ENCODE data around the gene ATXN7L2. TPM values are rescaled to one million over a fixed set of nuclear protein-coding genes. Genes with fewer than 3 reads are reported as not detected.

Gene ATXN7L2
- total and polyA plus RNA-seq, 10 of the 15 experiments (the other 5 are each of a cell fraction or from before 2014, with no cell fraction given), result 0.27 to 7.4 (median 4.9) TPM

GRCh38 chr1:109527098-109527811, 43.5 kb downstream of the ATXN7L2 start:
- ChIA-PET RAD21 (ENCODE audit: unreplicated experiment) (interaction anchor here (1.0 to 10.3 kb wide), 4 partner anchors 21 to 44 kb away, joined by 4 to 422 read pairs (median 27); partner anchors contain the start of genes ATXN7L2, CYB561D1 and GNAI3), SMC1A (ENCODE audit: uncharacterized antibody, unreplicated experiment) (interaction anchor here (1.5 to 12.8 kb wide), 4 partner anchors 18 to 250 kb away, joined by 5 to 431 read pairs (median 130); partner anchors contain the start of genes AMIGO1, ATXN7L2 and CYB561D1), POLR2A (interaction anchor here (0.7 to 2.0 kb wide), 10 partner anchors 12 to 43 kb away, joined by 3 to 10 read pairs (median 4); partner anchors contain the start of genes ATXN7L2, CYB561D1 and GNAI3), CTCF (interaction anchor here (0.8 to 21.3 kb wide), 8 partner anchors 12 to 249 kb away, joined by 3 to 1280 read pairs (median 5); partner anchors contain the start of genes AMIGO1 and CYB561D1)
- in situ Hi-C loops (cut with MboI), result no loop called here
- H3K4me1 ChIP-seq (ENCODE audit: control insufficient read depth, insufficient read depth, low read length), result peaks cover 19% of the 10 kb centered on the region
- no peaks in the 10 kb centered on the region for H3K9me3 ChIP-seq (replicated peaks; ENCODE audit: control insufficient read depth, insufficient read depth, low read length)
- FAIRE-seq (peak; percentile 49), DNase-seq (ENCODE audit: low read depth, low spot score) (no peak), ATAC-seq (peak; percentile 87)
- H3K9ac ChIP-seq (ENCODE audit: control insufficient read depth, insufficient read depth, low read length), result no peak overlapping the region
- peak overlapping the region; percentile 28; the same call in 1 of the 2 replicates for H3K27ac ChIP-seq (ENCODE audit: control insufficient read depth, insufficient read depth)
- H3K4me3 ChIP-seq, result no peak overlapping the region
- peak overlapping the region; percentile 40 for H2AFZ ChIP-seq (ENCODE audit: control insufficient read depth, low read depth, low read length)
- WGBS (ENCODE audit: insufficient coverage, insufficient replicate concordance, low lambda C conversion rate, missing lambda C conversion rate), result 35% methylated on average over 14 of the region's 14 CpGs
- H4K20me1 ChIP-seq (ENCODE audit: control insufficient read depth, insufficient read depth), result no peaks in the 10 kb centered on the region
- BruUV-seq (replicated peaks), result no TSS peak
- intact Hi-C loops (cut with micrococcal nuclease; ENCODE audit: unreplicated experiment), result no loop called here
- no peaks in the 10 kb centered on the region for H3K36me3 ChIP-seq (ENCODE audit: control insufficient read depth in 2 of 2, insufficient read depth in 2 of 2, low read length in 1 of 2)
- peak overlapping the region; percentile 62 for H3K4me2 ChIP-seq (ENCODE audit: control insufficient read depth, insufficient read depth)
- H3K27me3 ChIP-seq (replicated peaks in 1 of 2; ENCODE audit: control insufficient read depth in 2 of 2, insufficient read depth in 2 of 2, low read length in 1 of 2), result peaks cover 0 to 2% of the 10 kb centered on the region in 2 experiments; a peak in 1 of 4 replicates
- no peaks in the 10 kb centered on the region for H3K79me2 ChIP-seq (ENCODE audit: control insufficient read depth, insufficient read depth, low read length)
- TF ChIP-seq MTA2 (IDR thresholded peaks at IDR 0.05; ENCODE audit: low read depth), result peak; percentile 92
- TF ChIP-seq ZBTB11 (CRISPR knock-in tag; IDR thresholded peaks at IDR 0.05), result no peak
- TF ChIP-seq IRF3 (IDR thresholded peaks at IDR 0.05), result no peak
- no peak for TF ChIP-seq E2F8 (IDR thresholded peaks at IDR 0.05; ENCODE audit: low read depth, partially characterized antibody)
- peak; percentile 80 to 86 for TF ChIP-seq IKZF2 (IDR thresholded peaks at IDR 0.05)
- no peak for TF ChIP-seq RCOR1 (conservative IDR thresholded peaks at IDR 0.05; ENCODE audit: low read depth, low read length)
- TF ChIP-seq CREB1 (IDR thresholded peaks at IDR 0.05; ENCODE audit: low read depth), result peak; percentile 58
- no peak for TF ChIP-seq SMAD1 (IDR thresholded peaks at IDR 0.05; ENCODE audit: low read depth, partially characterized antibody)
- TF ChIP-seq JUNB (IDR thresholded peaks at IDR 0.05), result peak; percentile 11
- TF ChIP-seq SIN3A (IDR thresholded peaks at IDR 0.05; ENCODE audit: low read depth, low read length), result no peak
- TF ChIP-seq STAT3 (IDR thresholded peaks at IDR 0.05; ENCODE audit: low read depth, low read length), result 0 out of 2 replicates have a peak, but pooled peaks have one; percentile 14
- peak; percentile 34; the same call in 1 of the 2 replicates for TF ChIP-seq FOXM1 (IDR thresholded peaks at IDR 0.05; ENCODE audit: low read depth, low read length)

Data from GM12878 (cell line).